NCI-H1417 treated with DMSO at 0.1 percent for 48 hours (cell line): ENCODE data around the gene TPSG1.
A peak's percentile ranks its signal among the peaks of the same experiment; 100 is the strongest.
"Not testable (repeated sequence)": the region's sequence is repeated elsewhere in the genome, so short reads cannot be mapped to it uniquely, and the experiment has no call there.

Experiments used
- DNase-seq: peaks from one replicate; lab custom pipeline; 2025; lab: John Stamatoyannopoulos, UW

Gene TPSG1

DNA sequence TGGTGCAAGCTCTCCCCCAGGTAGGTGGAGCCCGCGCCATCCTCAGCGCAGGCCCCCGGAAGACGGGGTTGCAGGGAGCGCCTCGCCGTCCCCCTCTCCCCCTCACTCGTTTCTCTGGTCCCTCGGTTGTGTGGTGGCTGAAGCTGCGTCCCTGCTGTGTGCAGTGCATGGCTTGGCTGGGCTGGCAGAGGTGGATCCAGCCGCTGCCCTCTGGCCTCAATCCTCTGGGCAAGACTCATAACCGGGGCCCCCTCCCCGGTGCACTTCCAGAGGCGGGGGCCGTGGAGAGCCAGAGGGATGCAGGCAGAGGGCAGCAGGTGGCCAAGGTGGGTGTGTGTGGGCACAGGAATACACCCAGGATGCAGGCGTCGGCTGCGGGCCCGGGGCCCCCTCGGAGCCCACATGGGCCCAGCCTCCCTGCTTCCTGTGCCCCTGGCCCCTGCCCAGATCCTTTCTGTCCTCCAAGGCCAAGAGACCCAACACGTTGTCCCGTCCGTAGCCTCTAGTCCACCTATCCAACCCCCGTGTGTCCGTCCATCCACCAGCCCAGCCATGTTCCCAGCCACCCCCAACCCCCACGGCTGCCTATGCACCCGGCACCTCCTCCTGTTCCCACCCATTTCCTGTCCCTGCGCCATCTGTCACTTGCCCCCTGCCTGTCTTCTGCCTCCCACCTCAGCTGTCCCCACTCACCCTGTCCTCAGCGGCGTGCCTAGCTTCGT lies 9.3 kb downstream of the TPSG1 start:
- DNase-seq: no peak

DNA sequence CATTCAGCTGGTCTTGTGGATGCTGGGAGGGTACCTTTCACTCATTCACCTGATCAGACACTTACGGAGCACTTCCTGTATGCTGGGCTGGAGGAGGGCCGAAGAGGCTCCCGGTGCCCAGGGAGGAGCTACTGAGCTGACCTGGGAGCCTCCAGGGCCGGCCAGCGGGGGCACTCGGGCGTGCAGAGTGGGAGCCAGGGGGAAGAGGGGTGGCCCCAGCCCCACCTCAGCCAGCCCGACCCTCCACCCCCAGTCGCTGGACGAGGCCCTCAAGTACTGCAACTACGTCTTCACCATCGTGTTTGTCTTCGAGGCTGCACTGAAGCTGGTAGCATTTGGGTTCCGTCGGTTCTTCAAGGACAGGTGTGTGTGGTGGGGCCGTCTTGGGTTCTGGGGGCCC lies 10.3 kb downstream of the TPSG1 start:
- DNase-seq: no peak

DNA sequence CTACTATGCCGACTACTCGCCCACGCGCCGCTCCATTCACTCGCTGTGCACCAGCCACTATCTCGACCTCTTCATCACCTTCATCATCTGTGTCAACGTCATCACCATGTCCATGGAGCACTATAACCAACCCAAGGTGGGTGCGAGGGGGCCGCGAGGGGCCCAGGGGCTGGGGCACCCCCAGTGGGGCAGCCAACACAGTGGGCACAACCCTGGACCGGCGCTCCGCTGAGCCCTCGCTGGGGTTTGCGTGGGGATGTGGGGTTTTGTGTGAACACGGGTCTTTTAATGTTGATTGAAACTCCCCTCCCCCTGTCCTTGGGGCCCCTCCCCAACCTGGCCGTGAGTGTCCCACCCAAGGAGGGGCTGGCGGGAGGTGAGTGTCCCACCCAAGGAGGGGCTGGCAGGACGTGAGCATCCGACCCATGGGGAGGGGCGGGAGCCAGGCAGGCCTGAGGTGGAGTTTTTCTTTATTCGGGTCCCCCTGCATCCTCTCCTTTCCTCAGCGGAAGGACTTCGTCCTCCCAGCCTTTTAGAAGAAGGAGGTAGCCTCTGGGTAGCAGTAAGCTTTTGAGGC lies 11.2 kb downstream of the TPSG1 start:
- DNase-seq: no peak

DNA sequence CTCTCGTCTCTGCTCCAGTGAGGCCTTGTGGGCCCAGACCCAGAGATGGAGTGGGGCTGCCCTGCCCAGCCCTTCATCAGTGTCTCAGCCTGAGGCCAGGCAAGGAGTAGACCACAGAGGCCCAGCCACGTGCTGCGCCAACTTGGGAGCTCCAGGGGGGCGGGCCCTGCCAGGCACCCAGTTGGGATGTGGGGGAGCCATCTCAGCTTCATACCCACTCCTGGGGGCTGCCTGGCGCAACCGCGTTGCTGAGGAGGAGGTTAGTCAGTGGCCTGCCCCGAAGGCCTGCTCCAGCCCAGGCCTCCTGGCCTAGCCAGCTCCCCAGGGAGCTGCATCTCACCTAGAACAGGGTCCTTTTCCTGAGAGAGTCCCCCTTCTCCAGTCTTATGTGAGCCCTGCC lies 11.8 kb downstream of the TPSG1 start:
- DNase-seq: no peak

DNA sequence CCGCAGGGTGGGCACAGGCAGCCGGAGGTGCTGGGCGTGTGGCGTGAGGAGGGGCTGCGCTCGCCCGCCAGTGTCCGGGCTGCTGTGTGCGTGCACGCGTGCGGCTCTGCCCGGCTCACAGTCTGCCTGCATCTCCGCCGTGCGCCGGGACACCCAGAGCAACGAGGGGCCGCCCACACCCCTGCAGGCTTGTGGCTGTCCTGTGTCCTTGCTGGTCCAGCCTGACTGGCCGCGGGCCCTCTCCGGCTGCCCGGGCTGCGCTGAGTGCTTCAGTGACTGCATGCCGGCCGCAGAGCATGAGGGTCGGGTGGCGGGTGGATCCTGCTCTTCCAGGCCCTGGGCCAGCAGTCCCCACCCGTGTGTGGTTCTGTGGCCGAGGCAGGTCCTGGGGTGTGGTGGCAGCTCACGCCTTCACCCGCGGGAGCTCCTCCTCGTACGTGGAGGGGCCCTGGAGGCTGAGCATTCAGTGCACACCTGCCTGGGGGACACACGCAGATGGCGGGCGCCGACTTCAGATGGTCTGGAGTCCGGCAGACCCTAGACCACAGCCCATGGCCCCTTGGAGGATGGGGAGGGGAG lies 12.4 kb downstream of the TPSG1 start:
- DNase-seq: no peak

- no peak for DNase-seq
These were observed 13.4 kb downstream of the TPSG1 start for GRCh38 chr16:1211451-1212268.

GRCh38 chr16:1210461-1210860 lies 14.6 kb downstream of the TPSG1 start:
- no peak for DNase-seq

- no peak for DNase-seq
These were observed 16.0 kb downstream of the TPSG1 start for GRCh38 chr16:1209081-1209480.

DNA sequence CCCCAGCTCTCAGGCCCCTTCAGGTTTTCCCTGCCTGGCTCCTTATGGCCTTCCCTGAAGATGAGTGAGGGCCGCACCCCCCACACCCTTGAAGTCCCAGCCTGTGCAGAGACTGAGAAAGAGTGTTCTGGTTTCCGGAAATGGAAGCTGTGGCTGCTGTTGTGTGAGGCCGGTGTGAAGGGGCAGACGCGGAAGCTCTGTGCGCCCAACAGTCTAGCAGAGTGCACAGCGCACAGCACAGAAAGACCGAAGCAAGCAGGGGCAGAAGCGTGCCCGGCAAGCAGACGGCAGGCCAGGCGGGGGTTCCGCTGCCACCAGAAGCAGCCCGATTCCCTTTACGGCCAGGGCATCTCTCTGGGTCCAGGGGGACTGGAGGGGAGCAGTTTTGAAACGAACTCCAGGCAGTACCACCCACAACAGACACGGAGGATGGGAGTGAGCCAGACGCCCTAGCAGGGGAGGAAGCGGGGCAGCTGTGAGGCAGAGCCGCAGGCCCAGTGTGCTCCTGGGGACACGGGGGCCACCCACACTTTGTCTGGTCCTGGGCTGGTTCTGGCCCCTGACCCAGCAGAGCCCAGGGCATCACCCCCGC lies 16.7 kb downstream of the TPSG1 start:
- no peak for DNase-seq

DNA sequence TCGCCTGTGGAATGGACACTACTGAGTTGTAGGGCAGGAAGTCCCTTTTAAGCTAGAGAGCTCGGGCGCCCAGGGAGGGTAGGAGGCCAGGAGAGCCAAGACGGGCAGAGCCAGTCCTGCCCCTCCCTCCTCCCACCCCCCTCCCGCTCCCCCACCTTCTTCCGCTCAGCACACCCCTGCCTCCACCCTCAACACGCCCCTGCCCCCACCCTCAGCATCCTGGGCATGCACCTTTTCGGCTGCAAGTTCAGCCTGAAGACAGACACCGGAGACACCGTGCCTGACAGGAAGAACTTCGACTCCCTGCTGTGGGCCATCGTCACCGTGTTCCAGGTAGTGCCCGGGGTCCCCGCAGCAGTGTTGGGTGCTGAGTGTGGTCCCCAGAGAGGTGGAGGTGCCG lies 18.3 kb downstream of the TPSG1 start:
- DNase-seq: no peak

- DNase-seq: no peak
These were observed 18.7 kb downstream of the TPSG1 start for GRCh38 chr16:1206326-1206725.

- no peak for DNase-seq
These were observed 20.1 kb downstream of the TPSG1 start for GRCh38 chr16:1204933-1205332.

GRCh38 chr16:1202274-1202673 lies 22.8 kb downstream of the TPSG1 start:
- no peak for DNase-seq

DNA sequence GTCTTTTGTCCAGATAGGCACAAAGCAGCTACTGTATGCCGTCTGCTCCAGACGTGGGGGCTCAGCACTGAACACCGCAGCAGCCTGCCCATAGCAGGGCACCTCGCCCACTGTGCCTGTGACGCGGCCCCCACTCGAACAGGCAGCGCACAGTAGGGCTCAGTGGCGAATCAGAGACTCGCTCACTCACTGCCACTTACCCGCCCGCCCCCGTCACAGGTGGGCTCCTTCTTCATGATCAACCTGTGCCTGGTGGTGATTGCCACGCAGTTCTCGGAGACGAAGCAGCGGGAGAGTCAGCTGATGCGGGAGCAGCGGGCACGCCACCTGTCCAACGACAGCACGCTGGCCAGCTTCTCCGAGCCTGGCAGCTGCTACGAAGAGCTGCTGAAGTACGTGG lies 23.6 kb downstream of the TPSG1 start:
- no peak for DNase-seq

GRCh38 chr16:1200014-1200627 lies 24.9 kb downstream of the TPSG1 start:
- no peak for DNase-seq

GRCh38 chr16:1199347-1200013 lies 25.6 kb downstream of the TPSG1 start:
- DNase-seq: no peak

DNA sequence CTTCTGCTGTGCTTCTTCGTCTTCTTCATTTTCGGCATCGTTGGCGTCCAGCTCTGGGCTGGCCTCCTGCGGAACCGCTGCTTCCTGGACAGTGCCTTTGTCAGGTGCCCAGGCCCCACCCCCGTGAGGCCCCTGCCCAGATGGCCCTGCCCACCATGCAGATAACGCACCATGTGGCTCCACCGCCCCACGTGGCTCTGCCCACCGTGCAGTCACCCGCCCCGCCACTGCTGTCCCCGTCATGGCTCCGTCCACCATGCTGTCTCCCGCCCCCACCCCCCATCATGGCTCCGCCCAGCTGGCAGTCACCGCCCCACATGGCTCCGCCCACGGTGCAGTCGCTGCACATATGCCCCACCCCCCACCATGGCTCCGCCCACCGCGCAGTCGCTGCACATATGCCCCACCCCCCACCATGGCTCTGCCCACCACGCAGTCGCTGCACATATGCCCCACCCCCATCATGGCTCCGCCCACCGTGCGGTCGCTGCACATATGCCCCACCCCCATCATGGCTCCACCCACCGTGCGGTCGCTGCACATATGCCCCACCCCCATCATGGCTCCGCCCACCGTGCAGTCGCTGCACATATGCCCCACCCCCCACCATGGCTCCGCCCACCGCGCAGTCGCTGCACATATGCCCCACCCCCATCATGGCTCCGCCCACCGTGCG lies 26.3 kb downstream of the TPSG1 start:
- DNase-seq: not testable (repeated sequence)

- no peak for DNase-seq
These were observed 26.9 kb downstream of the TPSG1 start for GRCh38 chr16:1198194-1198593.

DNA sequence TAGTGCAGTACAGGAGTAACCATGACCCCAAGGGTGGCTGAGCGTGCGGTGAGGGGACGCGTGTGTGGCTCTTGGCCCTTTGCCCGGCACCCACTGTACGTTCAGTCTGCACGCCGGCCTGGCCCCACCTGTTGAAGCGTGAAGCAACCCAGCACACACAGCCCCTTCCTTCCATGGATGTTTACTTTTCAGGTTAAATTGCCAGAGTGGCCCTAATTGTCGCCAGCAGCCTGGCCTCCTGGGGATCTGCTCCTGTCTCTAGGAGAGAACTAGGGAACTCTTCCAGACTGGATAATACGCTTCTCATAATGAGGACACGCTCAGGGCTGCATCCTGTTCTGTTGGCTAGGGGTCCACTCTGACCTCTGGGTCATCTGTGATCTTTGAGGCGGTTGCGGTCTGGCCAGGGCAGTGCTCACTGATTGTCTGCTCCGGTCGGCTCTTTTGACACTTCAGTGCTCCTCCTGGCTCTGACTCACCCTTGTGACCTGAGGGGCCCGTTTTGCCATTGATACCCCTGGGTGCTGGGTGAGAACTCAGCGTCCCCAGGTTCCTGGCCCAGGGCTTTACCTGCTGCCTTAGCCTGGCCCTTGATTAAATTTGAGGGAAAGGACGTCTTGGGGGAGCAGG lies 27.7 kb downstream of the TPSG1 start:
- peak; percentile 67 for DNase-seq

DNA sequence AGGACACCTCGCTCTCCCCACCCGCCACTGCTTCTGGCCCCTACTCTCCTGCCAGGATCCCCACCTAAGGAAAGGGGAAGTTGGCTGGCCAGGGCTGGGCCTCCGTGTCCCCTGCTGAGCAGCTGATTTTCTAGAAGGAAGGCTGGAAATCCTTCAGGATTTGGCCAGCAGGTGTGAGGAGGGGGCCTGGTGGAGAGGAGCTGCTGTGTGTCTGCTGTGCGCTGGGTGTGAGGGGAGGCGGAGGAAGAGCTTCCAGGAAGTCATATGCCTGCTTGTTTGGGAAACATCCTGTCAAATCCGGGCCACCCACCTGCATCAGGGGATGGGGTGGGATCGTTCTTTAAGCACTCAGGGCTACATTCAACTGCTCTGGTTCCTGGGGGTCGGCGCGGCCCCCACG lies 28.6 kb downstream of the TPSG1 start:
- DNase-seq: no peak

- DNase-seq: no peak
These were observed 29.7 kb downstream of the TPSG1 start for GRCh38 chr16:1195393-1195666.
